ENCODE data around the gene DEFB118. TPM values are rescaled to one million over a fixed set of nuclear protein-coding genes. Genes with fewer than 3 reads are reported as not detected.

Gene DEFB118
- total RNA-seq (2013; cell fraction: nucleolus; rRNA removed), result not detected in 2 replicates
- not detected in 2 replicates for total RNA-seq (2014; rRNA removed)
- not detected in 2 replicates for total RNA-seq (2014; rRNA removed; fragmentation: Illumina TruSeq; extraction: Trizol)
- not detected in 2 replicates for total RNA-seq (2021)
- polyA plus RNA-seq (2011; ENCODE audit: low read depth), result not detected
- polyA plus RNA-seq (2011; rRNA removed), result not detected in 2 replicates
- not detected in 2 replicates for polyA plus RNA-seq (2011; cell fraction: cytosol; rRNA removed)
- not detected in 2 replicates for polyA plus RNA-seq (2011; cell fraction: nucleus; rRNA removed)
- not detected in 2 replicates for polyA plus RNA-seq (2012)
- polyA plus RNA-seq (2014; fragmentation: Illumina TruSeq; extraction: Trizol), result not detected in 2 replicates
- polyA plus RNA-seq (2014; fragmentation: Nextera tagmentation; extraction: Ambion mirVana), result not detected
- polyA plus RNA-seq (2014; rRNA removed), result not detected in 2 replicates
- polyA plus RNA-seq (2016; fragmentation: Nextera tagmentation; extraction: Ambion mirVana), result not detected
- not detected in 2 replicates for polyA minus RNA-seq (2011; rRNA and poly(A)+ RNA removed)
- not detected in 2 replicates for polyA minus RNA-seq (2011; cell fraction: cytosol; rRNA and poly(A)+ RNA removed)
- polyA minus RNA-seq (2011; cell fraction: nucleus; rRNA and poly(A)+ RNA removed), result not detected in 2 replicates
- not detected for Bru-seq, nascent RNA
- not detected for BruChase-seq, experiment 1, labeled RNA remaining after a 6-hour chase
- not detected for BruChase-seq, experiment 2, labeled RNA remaining after a 2-hour chase
- long read RNA-seq, experiment 1, result 0 reads
- long read RNA-seq, experiment 2, result 0 reads

GRCh38 chr20:31368301-31368700 is at the start of gene DEFB118:
Gene DEFB118 (plus strand): TSS chr20:31368601. CDS start chr20:31368651, 50 bp downstream.
- RAD21 ChIA-PET (ENCODE audit: unreplicated experiment), result no interaction called here
- no peak for FAIRE-seq
- Histone ChIP-seq H3K9ac (ENCODE audit: control insufficient read depth, insufficient read depth, low read length) (no peak within 1 kb of the TSS), H3K4me1 (ENCODE audit: control insufficient read depth, insufficient read depth, low read length) (no peaks in the 10 kb centered on the region), H4K20me1 (ENCODE audit: control insufficient read depth, insufficient read depth) (no peaks in the 10 kb centered on the region), H3K4me3 (no peak within 1 kb of the TSS), H3K27ac (ENCODE audit: control insufficient read depth, insufficient read depth) (no peak within 1 kb of the TSS), H3K27me3 (replicated peaks in 1 of 2; ENCODE audit: control insufficient read depth in 2 of 2, insufficient read depth in 2 of 2, low read length in 1 of 2) (no peaks in the 10 kb centered on the region), H3K79me2 (ENCODE audit: control insufficient read depth, insufficient read depth, low read length) (no peaks in the 10 kb centered on the region), H2AFZ (ENCODE audit: control insufficient read depth, low read depth, low read length) (no peak within 1 kb of the TSS), H3K36me3 (ENCODE audit: control insufficient read depth in 2 of 2, insufficient read depth in 2 of 2, low read length in 1 of 2) (no peaks in the 10 kb centered on the region), H3K4me2 (ENCODE audit: control insufficient read depth, insufficient read depth) (no peak within 1 kb of the TSS), H3K9me3 (replicated peaks; ENCODE audit: control insufficient read depth, insufficient read depth, low read length) (no peaks in the 10 kb centered on the region)
- CTCF ChIA-PET, result no interaction called here
- ATAC-seq, result no peak
- POLR2A ChIA-PET, result no interaction called here
- DNase-seq (ENCODE audit: low read depth, low spot score), result no peak
- SMC1A ChIA-PET (ENCODE audit: uncharacterized antibody, unreplicated experiment), result no interaction called here
- BruUV-seq (replicated peaks), result no TSS peak
- WGBS (ENCODE audit: insufficient coverage, insufficient replicate concordance, low lambda C conversion rate, missing lambda C conversion rate), result 3% methylated on average over 2 of the region's 2 CpGs
- in situ Hi-C loops (cut with MboI), result no loop called here
- intact Hi-C loops (cut with micrococcal nuclease; ENCODE audit: unreplicated experiment), result no loop called here
- TF ChIP-seq, protein P1, sequence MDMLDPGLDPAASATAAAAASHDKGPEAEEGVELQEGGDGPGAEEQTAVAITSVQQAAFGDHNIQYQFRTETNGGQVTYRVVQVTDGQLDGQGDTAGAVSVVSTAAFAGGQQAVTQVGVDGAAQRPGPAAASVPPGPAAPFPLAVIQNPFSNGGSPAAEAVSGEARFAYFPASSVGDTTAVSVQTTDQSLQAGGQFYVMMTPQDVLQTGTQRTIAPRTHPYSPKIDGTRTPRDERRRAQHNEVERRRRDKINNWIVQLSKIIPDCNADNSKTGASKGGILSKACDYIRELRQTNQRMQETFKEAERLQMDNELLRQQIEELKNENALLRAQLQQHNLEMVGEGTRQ (IDR thresholded peaks at IDR 0.05; ENCODE audit: borderline replicate concordance, low read depth, low read length), result no peak
- TF ChIP-seq SPI1 (IDR thresholded peaks at IDR 0.05; ENCODE audit: borderline replicate concordance, insufficient read depth, low read depth, low read length), result no peak
- no peak for TF ChIP-seq KDM1A (IDR thresholded peaks at IDR 0.05; ENCODE audit: borderline replicate concordance)
- TF ChIP-seq CREM (IDR thresholded peaks at IDR 0.05; ENCODE audit: low read depth), result no peak
- no peak for TF ChIP-seq PAX5 (IDR thresholded peaks at IDR 0.05; ENCODE audit: borderline replicate concordance, low read depth, low read length)
- TF ChIP-seq ASH2L (IDR thresholded peaks at IDR 0.05; ENCODE audit: borderline replicate concordance, low read depth), result no peak
- no peak for TF ChIP-seq NFYA (IDR thresholded peaks at IDR 0.05; ENCODE audit: borderline replicate concordance, low read depth, low read length)
- no peak for TF ChIP-seq SREBF1 (IDR thresholded peaks at IDR 0.05; ENCODE audit: low read length)
- no peak for TF ChIP-seq ZBED1 (IDR thresholded peaks at IDR 0.05; ENCODE audit: borderline replicate concordance)
- no peak for TF ChIP-seq IRF3 (IDR thresholded peaks at IDR 0.05)
- no peak for TF ChIP-seq TARDBP (IDR thresholded peaks at IDR 0.05; ENCODE audit: borderline replicate concordance)
- no peak for TF ChIP-seq USF1 (IDR thresholded peaks at IDR 0.05; ENCODE audit: borderline replicate concordance, extremely low read length, insufficient read depth, low read depth, low read length)
- TF ChIP-seq, protein P2, sequence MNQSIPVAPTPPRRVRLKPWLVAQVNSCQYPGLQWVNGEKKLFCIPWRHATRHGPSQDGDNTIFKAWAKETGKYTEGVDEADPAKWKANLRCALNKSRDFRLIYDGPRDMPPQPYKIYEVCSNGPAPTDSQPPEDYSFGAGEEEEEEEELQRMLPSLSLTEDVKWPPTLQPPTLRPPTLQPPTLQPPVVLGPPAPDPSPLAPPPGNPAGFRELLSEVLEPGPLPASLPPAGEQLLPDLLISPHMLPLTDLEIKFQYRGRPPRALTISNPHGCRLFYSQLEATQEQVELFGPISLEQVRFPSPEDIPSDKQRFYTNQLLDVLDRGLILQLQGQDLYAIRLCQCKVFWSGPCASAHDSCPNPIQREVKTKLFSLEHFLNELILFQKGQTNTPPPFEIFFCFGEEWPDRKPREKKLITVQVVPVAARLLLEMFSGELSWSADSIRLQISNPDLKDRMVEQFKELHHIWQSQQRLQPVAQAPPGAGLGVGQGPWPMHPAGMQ (IDR thresholded peaks at IDR 0.05; ENCODE audit: borderline replicate concordance), result no peak
- TF ChIP-seq SUZ12 (IDR thresholded peaks at IDR 0.05; ENCODE audit: unreplicated experiment), result no peak
- no peak for TF ChIP-seq BHLHE40 (IDR thresholded peaks at IDR 0.05; ENCODE audit: borderline replicate concordance in 1 of 2, low read depth in 2 of 2, low read length in 1 of 2)
- no peak for TF ChIP-seq RB1 (IDR thresholded peaks at IDR 0.05; ENCODE audit: borderline replicate concordance)

Data from GM12878 (cell line).